HG03558 (cell line): ENCODE data around the gene ACTC1.

Source experiments
- ATAC-seq: cut with Tn5 transposase; IDR thresholded peaks from one replicate; pipeline ENCODE4 v1.9.1; 2021; ENCODE audit warnings: moderate number of reproducible peaks; ENCODE audit not compliant: unreplicated experiment; ENCODE audit errors: extremely low read depth

The ACTC1 gene

GRCh38 chr15:34768530-34768929, 26.8 kb downstream of the ACTC1 start:
- ATAC-seq: no peak

GRCh38 chr15:34765741-34766140, 29.6 kb downstream of the ACTC1 start:
- no peak for ATAC-seq

GRCh38 chr15:34760909-34761308, 34.4 kb downstream of the ACTC1 start:
- ATAC-seq: no peak

GRCh38 chr15:34759992-34760391, 35.4 kb downstream of the ACTC1 start:
- ATAC-seq: no peak

- no peak for ATAC-seq
These were observed 36.0 kb downstream of the ACTC1 start for GRCh38 chr15:34759347-34759746.

GRCh38 chr15:34757262-34757661, 38.1 kb downstream of the ACTC1 start:
- no peak for ATAC-seq

- no peak for ATAC-seq
These were observed 40.0 kb downstream of the ACTC1 start for GRCh38 chr15:34755419-34755773.

GRCh38 chr15:34754674-34755418, 40.5 kb downstream of the ACTC1 start, which contains the start of gene GJD2:
Gene GJD2 (minus strand): TSS chr15:34754998. CDS start chr15:34754488, 510 bp downstream.
- ATAC-seq: no peak

GRCh38 chr15:34754171-34754601, 41.2 kb downstream of the ACTC1 start:
- ATAC-seq: no peak

- no peak for ATAC-seq
These were observed 42.0 kb downstream of the ACTC1 start for GRCh38 chr15:34753236-34753894.

- no peak for ATAC-seq
These were observed 45.7 kb downstream of the ACTC1 start for GRCh38 chr15:34749691-34750090.
